Upper lobe of left lung (tissue), 4 donors: Measurements from ENCODE around the gene GRK3.
"Not testable (repeated sequence)": the region's sequence is repeated elsewhere in the genome, so short reads cannot be mapped to it uniquely, and the experiment has no call there.

Experiments used
- EP300 ChIP-seq, 4 donors: sonication (generic); formaldehyde crosslinking; IDR thresholded peaks; one replicate each; pipeline ENCODE4 v1.5.1; 2017; ENCODE audit warnings: antibody characterized with exemption in 4 of 4, control low read depth in 2 of 4
- POLR2A ChIP-seq, 4 donors: fragments of 450-650 bp; IDR thresholded peaks; one replicate each; pipeline ENCODE4 v1.5.1; 2016 to 2017; ENCODE audit warnings: antibody characterized with exemption in 4 of 4, mild to moderate bottlenecking in 2 of 4
- POLR2AphosphoS5 ChIP-seq, 2 donors: sonication (generic); formaldehyde crosslinking; IDR thresholded peaks; one replicate each; pipeline ENCODE4 v1.5.1; 2017; ENCODE audit warnings: antibody characterized with exemption in 2 of 2
- TF ChIP-seq, protein P1 (sequence below), 6 experiments: fragments of 450-650 bp in 4 of 6; fragments of 200-600 bp in 2 of 6; sonication (generic) in 2 of 6; IDR thresholded peaks; one replicate each; pipeline ENCODE4 v1.5.1; 2016 to 2019; ENCODE audit warnings: antibody characterized with exemption in 6 of 6

DNA sequence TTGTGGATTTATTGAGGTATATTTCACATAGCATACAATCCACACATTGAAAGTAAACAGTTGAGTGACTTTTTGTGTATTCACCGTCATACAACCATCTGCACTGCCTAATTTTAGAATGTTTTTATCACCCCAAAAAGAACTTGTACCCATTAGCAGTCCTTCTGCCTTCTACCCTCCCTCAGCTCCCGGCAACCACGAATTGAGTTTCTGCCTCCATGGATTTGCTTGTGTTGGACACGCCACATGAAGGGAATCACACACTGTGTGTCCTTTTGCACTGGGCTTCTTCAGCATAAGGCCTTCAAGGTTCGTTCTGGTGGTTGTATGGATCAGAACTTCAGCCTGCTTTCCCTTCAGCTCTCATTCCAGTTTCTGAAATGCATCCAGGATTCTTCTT is 41.1 kb downstream of the GRK3 start:
- TF ChIP-seq, protein P1, sequence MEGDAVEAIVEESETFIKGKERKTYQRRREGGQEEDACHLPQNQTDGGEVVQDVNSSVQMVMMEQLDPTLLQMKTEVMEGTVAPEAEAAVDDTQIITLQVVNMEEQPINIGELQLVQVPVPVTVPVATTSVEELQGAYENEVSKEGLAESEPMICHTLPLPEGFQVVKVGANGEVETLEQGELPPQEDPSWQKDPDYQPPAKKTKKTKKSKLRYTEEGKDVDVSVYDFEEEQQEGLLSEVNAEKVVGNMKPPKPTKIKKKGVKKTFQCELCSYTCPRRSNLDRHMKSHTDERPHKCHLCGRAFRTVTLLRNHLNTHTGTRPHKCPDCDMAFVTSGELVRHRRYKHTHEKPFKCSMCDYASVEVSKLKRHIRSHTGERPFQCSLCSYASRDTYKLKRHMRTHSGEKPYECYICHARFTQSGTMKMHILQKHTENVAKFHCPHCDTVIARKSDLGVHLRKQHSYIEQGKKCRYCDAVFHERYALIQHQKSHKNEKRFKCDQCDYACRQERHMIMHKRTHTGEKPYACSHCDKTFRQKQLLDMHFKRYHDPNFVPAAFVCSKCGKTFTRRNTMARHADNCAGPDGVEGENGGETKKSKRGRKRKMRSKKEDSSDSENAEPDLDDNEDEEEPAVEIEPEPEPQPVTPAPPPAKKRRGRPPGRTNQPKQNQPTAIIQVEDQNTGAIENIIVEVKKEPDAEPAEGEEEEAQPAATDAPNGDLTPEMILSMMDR (IDR thresholded peaks at IDR 0.05), result not testable (repeated sequence)
- TF ChIP-seq POLR2AphosphoS5, POLR2A, EP300 (IDR thresholded peaks at IDR 0.05): not testable (repeated sequence)
